ENCODE measurements around the gene ADAM22. TPM values are rescaled to one million over a fixed set of nuclear protein-coding genes. Genes with fewer than 3 reads are reported as not detected.

ADAM22 gene
- total RNA-seq, 2 donors from 2014 or later = 3.1 to 4.3 TPM

DNA sequence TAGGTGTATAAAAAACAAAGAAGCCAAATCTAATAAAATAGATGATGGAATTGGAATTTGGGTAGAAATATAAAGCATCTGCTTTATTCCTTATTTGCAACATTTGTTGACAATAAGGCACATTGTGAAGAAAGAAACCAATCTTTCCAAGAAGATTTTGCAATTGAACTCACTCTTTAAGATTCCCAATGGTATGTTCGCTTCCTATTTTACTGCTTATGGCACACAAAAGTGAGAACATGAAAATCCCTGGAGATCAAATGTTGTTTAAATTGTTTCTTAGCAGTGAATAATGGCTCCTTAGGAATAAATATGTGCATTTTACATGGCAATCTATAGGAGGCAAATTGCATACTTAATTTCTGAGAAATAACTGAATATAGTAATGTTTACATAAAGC, 84.5 kb downstream of the ADAM22 start:
- DNase-seq (no peak), ATAC-seq (no peak)
- intact Hi-C loops (cut with DNase I) = no loop called here

- intact Hi-C loops (cut with DNase I) = no loop called here
- DNase-seq = no peak
- no peak for ATAC-seq
Measured at GRCh38 chr7:88020953-88021665, 87.1 kb downstream of the ADAM22 start.

DNA sequence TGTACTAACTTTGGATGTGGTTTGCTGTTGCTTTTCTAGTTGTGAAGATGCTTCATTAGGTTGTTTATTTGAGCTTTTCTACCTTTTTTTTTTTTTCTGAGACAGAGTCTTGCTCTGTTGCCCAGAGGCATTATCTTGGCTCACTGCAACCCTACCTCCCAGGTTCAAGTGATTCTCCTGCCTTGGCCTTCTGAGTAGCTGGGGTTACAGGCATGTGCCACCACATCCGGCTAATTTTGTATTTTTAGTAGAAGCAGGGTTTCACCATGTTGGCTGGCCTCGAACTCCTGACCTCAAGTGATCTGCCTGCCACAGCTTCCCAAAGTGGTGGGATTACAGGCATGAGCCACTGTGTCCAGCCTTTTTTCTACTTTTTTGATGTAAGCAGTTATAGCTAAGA, 93.7 kb downstream of the ADAM22 start:
- intact Hi-C loops (cut with DNase I) = no loop called here
- ATAC-seq (no peak), DNase-seq (no peak)

DNA sequence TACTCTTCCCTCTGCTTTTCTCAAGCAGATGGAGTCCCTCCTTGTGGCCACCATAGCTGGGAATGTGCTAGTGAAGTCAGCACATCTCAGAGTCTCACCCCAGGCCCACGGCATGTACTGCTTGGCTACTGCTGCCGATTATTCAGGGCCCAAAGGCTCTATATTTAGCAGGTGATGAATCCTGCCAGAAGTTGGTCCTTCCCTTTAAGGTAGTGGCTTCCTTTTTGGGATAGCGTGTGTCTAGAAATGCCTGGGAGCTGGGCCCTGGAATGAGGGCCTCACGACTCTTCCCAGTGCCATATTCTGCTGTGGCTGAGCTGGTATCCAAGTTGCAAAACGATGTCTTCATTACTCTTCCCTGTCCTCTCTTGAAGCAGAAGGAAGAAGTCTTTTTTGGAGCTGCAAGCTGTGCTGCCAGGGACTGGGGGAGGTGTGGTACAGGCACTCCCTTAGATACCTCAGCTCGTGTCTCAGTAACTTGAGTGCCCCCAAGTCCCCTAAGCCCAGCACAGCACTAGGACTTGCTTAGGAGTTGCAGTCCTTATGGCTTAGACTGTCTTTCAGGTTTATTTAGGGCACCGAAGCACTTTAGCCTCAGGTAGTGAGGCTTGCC, 100.1 kb downstream of the ADAM22 start:
- intact Hi-C loops (cut with DNase I) = no loop called here
- no peak for DNase-seq
- no peak for ATAC-seq

GRCh38 chr7:88037050-88037449, 103.0 kb downstream of the ADAM22 start:
- ATAC-seq = no peak
- intact Hi-C loops (cut with DNase I) = no loop called here
- DNase-seq = no peak

DNA sequence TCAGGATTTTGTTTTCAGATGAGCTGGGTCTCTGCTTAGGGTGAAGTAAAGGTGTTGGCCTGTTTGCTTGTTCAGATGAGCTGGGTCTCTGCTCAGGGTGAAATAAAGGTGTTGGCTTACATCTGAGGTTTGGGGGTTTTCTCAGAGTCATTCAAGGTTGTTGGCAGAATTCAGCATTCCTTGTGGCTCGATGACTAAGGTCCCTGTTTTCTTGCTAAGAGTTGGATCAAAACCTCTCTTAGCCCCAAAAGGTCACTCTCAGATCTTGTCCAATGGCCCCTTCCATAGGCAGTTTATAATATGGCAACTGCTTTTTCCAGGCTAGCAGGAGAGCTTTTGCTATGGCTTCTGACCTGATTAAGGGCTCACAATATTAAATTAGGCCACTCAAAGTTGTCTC, 106.6 kb downstream of the ADAM22 start:
- intact Hi-C loops (cut with DNase I) = no loop called here

GRCh38 chr7:88041583-88041982, 107.5 kb downstream of the ADAM22 start:
- intact Hi-C loops (cut with DNase I) = no loop called here
- ATAC-seq (no peak), DNase-seq (no peak)

More for the DNA sequence above, 106.6 kb downstream of the ADAM22 start:
- DNase-seq = no peak
- no peak for ATAC-seq

- DNase-seq = no peak
- intact Hi-C loops (cut with DNase I) = no loop called here
- ATAC-seq = no peak
Measured at GRCh38 chr7:88042157-88042556, 108.1 kb downstream of the ADAM22 start.

DNA sequence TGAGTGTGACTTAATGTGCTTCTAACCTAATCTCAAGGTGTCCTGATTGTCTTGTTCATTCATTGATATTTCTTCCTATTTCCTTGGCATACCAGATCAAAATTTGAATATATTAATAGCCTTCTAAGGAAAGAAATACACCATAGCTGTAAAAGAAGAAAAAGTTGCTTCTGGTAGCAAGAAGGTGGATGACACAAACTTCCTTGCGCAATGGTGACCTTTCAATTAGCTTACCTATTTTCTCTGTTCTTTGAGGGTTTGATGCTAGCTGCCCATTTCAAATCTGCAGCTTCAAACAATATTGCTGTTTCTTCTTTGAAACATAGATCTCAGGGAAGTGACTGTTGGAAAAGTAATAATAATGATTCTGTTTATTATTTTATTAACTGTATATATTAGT, 108.8 kb downstream of the ADAM22 start:
- intact Hi-C loops (cut with DNase I) = no loop called here
- DNase-seq = no peak
- no peak for ATAC-seq

DNA sequence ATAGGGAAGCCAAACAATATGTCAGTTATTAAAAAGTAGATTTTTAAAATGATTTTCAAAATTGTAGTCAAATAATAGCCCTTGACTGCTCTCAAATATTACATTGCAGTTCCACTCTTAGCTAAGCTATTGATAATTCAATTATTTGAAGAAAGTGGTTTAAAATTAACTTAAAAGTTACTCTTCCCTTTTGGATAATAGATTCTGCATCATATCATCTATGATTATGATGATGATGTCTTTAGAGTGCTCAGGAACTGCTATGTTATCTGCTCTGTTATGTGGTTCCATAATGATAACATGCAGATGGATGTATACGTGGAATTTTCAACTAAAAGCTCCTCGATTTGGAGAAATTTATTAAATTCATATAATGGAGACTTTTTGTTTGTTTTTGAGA, 110.0 kb downstream of the ADAM22 start:
- intact Hi-C loops (cut with DNase I) = no loop called here

GRCh38 chr7:88046839-88047573, 113.0 kb downstream of the ADAM22 start:
- intact Hi-C loops (cut with DNase I) = no loop called here
- ATAC-seq (no peak), DNase-seq (no peak)

More for the DNA sequence above, 110.0 kb downstream of the ADAM22 start:
- DNase-seq (no peak), ATAC-seq (no peak)

DNA sequence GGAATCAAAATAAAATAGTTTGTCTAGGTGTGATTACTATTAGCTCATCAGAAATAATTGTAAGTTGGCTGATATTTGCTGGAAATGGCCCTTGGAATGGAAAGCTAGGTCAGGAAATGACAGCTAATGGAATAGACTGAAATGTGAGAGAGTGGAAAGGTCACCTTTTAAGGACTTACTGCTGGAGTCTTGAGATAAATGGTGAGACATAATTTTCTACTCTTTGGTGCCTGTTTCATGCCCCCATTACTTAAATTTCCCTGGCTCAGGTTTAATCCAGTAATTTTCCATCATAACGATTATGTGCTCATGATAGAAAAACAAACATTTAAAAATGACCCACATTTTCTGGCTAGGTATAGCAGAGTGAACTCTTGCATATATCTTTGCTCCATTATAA, 123.6 kb downstream of the ADAM22 start:
- intact Hi-C loops (cut with DNase I) = no loop called here
- DNase-seq (no peak), ATAC-seq (no peak)

DNA sequence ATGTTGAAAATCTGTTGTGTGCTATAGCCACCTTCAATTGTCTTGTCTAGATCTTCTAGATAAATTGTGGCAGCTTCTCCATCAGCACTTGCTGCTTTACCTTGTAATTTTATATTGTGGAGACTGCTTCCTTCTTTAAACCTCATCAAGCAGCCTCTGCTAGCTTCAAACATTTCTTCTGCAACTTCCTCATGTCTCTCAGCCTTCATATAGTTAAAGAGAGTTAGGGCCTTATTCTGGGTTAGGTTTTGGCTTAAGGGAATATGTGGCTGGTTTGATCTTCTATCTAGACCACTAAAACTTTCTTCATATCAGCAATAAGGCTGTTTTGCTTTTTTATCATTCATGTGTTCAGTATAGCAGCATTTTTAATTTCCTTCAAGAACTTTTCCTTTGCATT, 128.2 kb downstream of the ADAM22 start:
- DNase-seq (no peak), ATAC-seq (no peak)
- intact Hi-C loops (cut with DNase I) = no loop called here

GRCh38 chr7:88069093-88069492, 135.0 kb downstream of the ADAM22 start:
- ATAC-seq (no peak), DNase-seq (no peak)
- intact Hi-C loops (cut with DNase I) = no loop called here

DNA sequence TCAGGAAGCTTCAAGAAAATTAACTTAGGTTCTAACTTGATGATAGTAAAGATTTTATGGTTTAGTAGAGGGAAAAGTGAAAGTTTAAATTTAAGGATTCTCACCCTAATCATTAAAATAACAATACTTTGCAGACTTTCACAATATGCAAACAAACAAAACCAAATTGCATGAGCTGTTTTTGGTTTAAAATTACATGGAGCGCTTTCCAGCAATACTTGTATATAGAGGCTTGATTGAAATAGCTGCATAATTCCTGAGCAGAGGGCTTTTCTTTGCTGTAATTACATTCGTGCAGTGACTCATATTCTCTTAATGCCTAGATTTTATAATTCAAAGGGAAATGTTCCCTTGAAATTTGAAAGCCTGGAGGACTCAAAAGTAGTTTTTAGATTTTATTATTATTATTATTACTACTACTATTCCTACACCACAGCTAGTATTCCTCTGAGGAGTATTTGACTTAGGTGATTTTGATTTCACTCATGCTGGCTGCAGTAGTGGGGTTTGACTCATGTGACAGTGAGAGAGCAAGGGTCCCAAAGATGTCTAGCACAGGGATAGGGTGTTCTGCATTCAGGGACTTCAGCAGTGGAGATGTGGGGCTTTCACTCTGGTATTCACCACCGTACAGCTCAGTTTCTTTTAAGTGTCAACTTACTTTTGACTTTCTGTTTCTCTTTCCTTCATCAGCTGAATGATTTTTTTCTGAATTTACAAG, 138.1 kb downstream of the ADAM22 start:
- intact Hi-C loops (cut with DNase I) = no loop called here
- no peak for ATAC-seq
- DNase-seq = no peak

GRCh38 chr7:88072715-88073055, 138.6 kb downstream of the ADAM22 start:
- intact Hi-C loops (cut with DNase I) = no loop called here

DNA sequence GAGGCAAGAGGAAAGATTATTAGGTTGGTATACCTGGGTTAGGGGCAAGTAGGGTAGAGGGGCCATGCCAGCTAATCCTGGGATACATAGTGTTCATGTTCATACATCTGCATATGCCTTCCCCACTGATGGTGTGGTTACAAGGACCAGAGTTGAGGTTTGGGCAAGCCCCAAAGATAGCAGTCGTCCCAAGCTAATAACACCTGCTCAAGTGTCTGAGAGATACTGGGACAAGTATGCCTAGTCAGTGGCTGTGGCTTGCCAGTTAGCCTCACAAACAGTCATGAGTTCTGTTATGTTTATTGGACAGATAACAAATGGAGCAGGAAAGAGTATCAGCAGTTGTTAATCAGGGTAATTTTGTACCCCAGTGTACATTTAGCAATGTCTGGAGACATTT, 139.6 kb downstream of the ADAM22 start:
- intact Hi-C loops (cut with DNase I) = no loop called here
- DNase-seq (no peak), ATAC-seq (no peak)

More at GRCh38 chr7:88072715-88073055, 138.6 kb downstream of the ADAM22 start:
- ATAC-seq (no peak), DNase-seq (no peak)

GRCh38 chr7:88075216-88075615, 141.2 kb downstream of the ADAM22 start:
- intact Hi-C loops (cut with DNase I) = no loop called here
- no peak for ATAC-seq

DNA sequence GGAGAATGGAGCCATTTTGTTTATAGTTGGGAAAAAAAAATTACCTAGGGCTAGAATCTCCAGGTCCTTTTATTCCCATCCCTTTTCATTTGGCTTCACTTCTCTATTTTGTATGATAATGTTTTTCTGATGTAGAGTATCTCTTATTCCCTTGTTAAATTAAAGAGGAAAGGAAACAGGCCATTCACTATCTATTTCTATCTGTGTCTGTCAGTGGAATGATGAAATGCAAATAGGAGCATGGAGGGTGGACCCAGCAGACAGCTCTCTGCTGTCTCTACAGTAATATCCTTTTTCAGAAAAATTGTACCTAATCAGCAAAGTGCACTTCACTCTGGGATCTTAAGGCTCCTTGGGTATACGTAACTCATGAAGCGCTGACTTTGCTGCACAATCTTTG, 149.8 kb downstream of the ADAM22 start:
- DNase-seq = no peak
- no peak for ATAC-seq
- intact Hi-C loops (cut with DNase I) = no loop called here

More at GRCh38 chr7:88075216-88075615, 141.2 kb downstream of the ADAM22 start:
- no peak for DNase-seq

GRCh38 chr7:88089561-88089960, 155.5 kb downstream of the ADAM22 start:
- no peak for DNase-seq
- ATAC-seq = no peak
- intact Hi-C loops (cut with DNase I) = no loop called here
